ENCODE results near the gene TEAD4. TPM values are rescaled to one million over a fixed set of nuclear protein-coding genes. Genes with fewer than 3 reads are reported as not detected.
A peak's percentile ranks its signal among the peaks of the same experiment; 100 is the strongest.

The TEAD4 gene
- total RNA-seq, 1 donor from 2014 or later = 30.0 TPM

GRCh38 chr12:3032770-3033538 is 73.8 kb downstream of the TEAD4 start:
- Mint-ChIP-seq H3K4me1 (ENCODE audit: unreplicated experiment) (peaks cover 9% of the 10 kb centered on the region), H3K27ac (ENCODE audit: unreplicated experiment) (no peak overlapping the region), H3K4me3 (ENCODE audit: unreplicated experiment) (no peak overlapping the region), H3K9me3 (ENCODE audit: unreplicated experiment) (no peaks in the 10 kb centered on the region), H3K27me3 (ENCODE audit: unreplicated experiment) (no peaks in the 10 kb centered on the region), H3K36me3 (ENCODE audit: unreplicated experiment) (peaks cover 7% of the 10 kb centered on the region)
- no peak for DNase-seq (ENCODE audit: extremely low spot score, unreplicated experiment)
- TF ChIP-seq CTCF (IDR thresholded peaks at IDR 0.05) = no peak

GRCh38 chr12:3033539-3033867 is 74.3 kb downstream of the TEAD4 start:
- Mint-ChIP-seq H3K4me3 (ENCODE audit: unreplicated experiment) (no peak overlapping the region), H3K4me1 (ENCODE audit: unreplicated experiment) (peaks cover 9% of the 10 kb centered on the region), H3K9me3 (ENCODE audit: unreplicated experiment) (no peaks in the 10 kb centered on the region), H3K36me3 (ENCODE audit: unreplicated experiment) (peaks cover 12% of the 10 kb centered on the region), H3K27ac (ENCODE audit: unreplicated experiment) (peak overlapping the region; percentile 12), H3K27me3 (ENCODE audit: unreplicated experiment) (no peaks in the 10 kb centered on the region)
- no peak for DNase-seq (ENCODE audit: extremely low spot score, unreplicated experiment)
- TF ChIP-seq CTCF (IDR thresholded peaks at IDR 0.05) = no peak

- Mint-ChIP-seq H3K4me1 (ENCODE audit: unreplicated experiment) (peaks cover 9% of the 10 kb centered on the region), H3K9me3 (ENCODE audit: unreplicated experiment) (no peaks in the 10 kb centered on the region), H3K27ac (ENCODE audit: unreplicated experiment) (peak overlapping the region; percentile 12), H3K36me3 (ENCODE audit: unreplicated experiment) (peaks cover 16% of the 10 kb centered on the region), H3K27me3 (ENCODE audit: unreplicated experiment) (no peaks in the 10 kb centered on the region), H3K4me3 (ENCODE audit: unreplicated experiment) (no peak overlapping the region)
- peak; percentile 77 for TF ChIP-seq CTCF (IDR thresholded peaks at IDR 0.05)
- no peak for DNase-seq (ENCODE audit: extremely low spot score, unreplicated experiment)
Measured at GRCh38 chr12:3034067-3034750, 75.0 kb downstream of the TEAD4 start.

GRCh38 chr12:3035171-3035570 is 76.0 kb downstream of the TEAD4 start:
- H3K4me1 Mint-ChIP-seq (ENCODE audit: unreplicated experiment) = peaks cover 9% of the 10 kb centered on the region
- DNase-seq (ENCODE audit: extremely low spot score, unreplicated experiment) = no peak
- peaks cover 11% of the 10 kb centered on the region for H3K36me3 Mint-ChIP-seq (ENCODE audit: unreplicated experiment)
- H3K27me3 Mint-ChIP-seq (ENCODE audit: unreplicated experiment) = no peaks in the 10 kb centered on the region
- TF ChIP-seq CTCF (IDR thresholded peaks at IDR 0.05) = no peak
- H3K27ac Mint-ChIP-seq (ENCODE audit: unreplicated experiment) = no peak overlapping the region
- no peak overlapping the region for H3K4me3 Mint-ChIP-seq (ENCODE audit: unreplicated experiment)
- no peaks in the 10 kb centered on the region for H3K9me3 Mint-ChIP-seq (ENCODE audit: unreplicated experiment)
